Measurements from ENCODE around the gene RUVBL1.

Gene RUVBL1

GRCh38 chr3:128072454-128073184, 51.0 kb downstream of the RUVBL1 start:
- no peak overlapping the region for H3K4me3 ChIP-seq (ENCODE audit: low read depth, low read length)
- no peak for TF ChIP-seq CTCF (IDR thresholded peaks at IDR 0.05; ENCODE audit: low read depth, low read length)
- in situ Hi-C loops (cut with HindIII; ENCODE audit: low sequenced_read_pairs): no loop called here
- no peak for DNase-seq (ENCODE audit: low read depth, low spot score)

GRCh38 chr3:128071771-128072453, 51.7 kb downstream of the RUVBL1 start:
- H3K4me3 ChIP-seq (ENCODE audit: low read depth, low read length): no peak overlapping the region
- in situ Hi-C loops (cut with HindIII; ENCODE audit: low sequenced_read_pairs): no loop called here
- TF ChIP-seq CTCF (IDR thresholded peaks at IDR 0.05; ENCODE audit: low read depth, low read length): no peak
- DNase-seq (ENCODE audit: low read depth, low spot score): no peak

- in situ Hi-C loops (cut with HindIII; ENCODE audit: low sequenced_read_pairs): no loop called here
- no peak for DNase-seq (ENCODE audit: low read depth, low spot score)
- H3K4me3 ChIP-seq (ENCODE audit: low read depth, low read length): no peak overlapping the region
- TF ChIP-seq CTCF (IDR thresholded peaks at IDR 0.05; ENCODE audit: low read depth, low read length): no peak
Observed at GRCh38 chr3:128070898-128071591, 52.6 kb downstream of the RUVBL1 start.

- in situ Hi-C loops (cut with HindIII; ENCODE audit: low sequenced_read_pairs): no loop called here
- H3K4me3 ChIP-seq (ENCODE audit: low read depth, low read length): no peak overlapping the region
- TF ChIP-seq CTCF (IDR thresholded peaks at IDR 0.05; ENCODE audit: low read depth, low read length): no peak
- no peak for DNase-seq (ENCODE audit: low read depth, low spot score)
Observed at GRCh38 chr3:128069271-128069670, 54.3 kb downstream of the RUVBL1 start.

- H3K4me3 ChIP-seq (ENCODE audit: low read depth, low read length): no peak overlapping the region
- peak; percentile 71 for TF ChIP-seq CTCF (IDR thresholded peaks at IDR 0.05; ENCODE audit: low read depth, low read length)
- DNase-seq (ENCODE audit: low read depth, low spot score): peak; percentile 50
- in situ Hi-C loops (cut with HindIII; ENCODE audit: low sequenced_read_pairs): no loop called here
Observed at GRCh38 chr3:128068156-128068620, 55.4 kb downstream of the RUVBL1 start.

- DNase-seq (ENCODE audit: low read depth, low spot score): no peak
- in situ Hi-C loops (cut with HindIII; ENCODE audit: low sequenced_read_pairs): no loop called here
- no peak for TF ChIP-seq CTCF (IDR thresholded peaks at IDR 0.05; ENCODE audit: low read depth, low read length)
- no peak overlapping the region for H3K4me3 ChIP-seq (ENCODE audit: low read depth, low read length)
Observed at GRCh38 chr3:128067489-128067888, 56.1 kb downstream of the RUVBL1 start.
